ENCODE results near the gene OR14K1.
"Not testable (repeated sequence)": the region's sequence is repeated elsewhere in the genome, so short reads cannot be mapped to it uniquely, and the experiment has no call there.

Gene OR14K1, protein sequence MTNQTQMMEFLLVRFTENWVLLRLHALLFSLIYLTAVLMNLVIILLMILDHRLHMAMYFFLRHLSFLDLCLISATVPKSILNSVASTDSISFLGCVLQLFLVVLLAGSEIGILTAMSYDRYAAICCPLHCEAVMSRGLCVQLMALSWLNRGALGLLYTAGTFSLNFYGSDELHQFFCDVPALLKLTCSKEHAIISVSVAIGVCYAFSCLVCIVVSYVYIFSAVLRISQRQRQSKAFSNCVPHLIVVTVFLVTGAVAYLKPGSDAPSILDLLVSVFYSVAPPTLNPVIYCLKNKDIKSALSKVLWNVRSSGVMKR

GRCh38 chr1:247738315-247738714, at the start of gene OR14K1:
OR14K1 (plus strand) TSS chr1:247738615; CDS start chr1:247738615, 0 bp downstream.
- no peak for DNase-seq

- DNase-seq: no peak
Measured at GRCh38 chr1:247701338-247701737, 37.1 kb upstream of the OR14K1 start.

DNA sequence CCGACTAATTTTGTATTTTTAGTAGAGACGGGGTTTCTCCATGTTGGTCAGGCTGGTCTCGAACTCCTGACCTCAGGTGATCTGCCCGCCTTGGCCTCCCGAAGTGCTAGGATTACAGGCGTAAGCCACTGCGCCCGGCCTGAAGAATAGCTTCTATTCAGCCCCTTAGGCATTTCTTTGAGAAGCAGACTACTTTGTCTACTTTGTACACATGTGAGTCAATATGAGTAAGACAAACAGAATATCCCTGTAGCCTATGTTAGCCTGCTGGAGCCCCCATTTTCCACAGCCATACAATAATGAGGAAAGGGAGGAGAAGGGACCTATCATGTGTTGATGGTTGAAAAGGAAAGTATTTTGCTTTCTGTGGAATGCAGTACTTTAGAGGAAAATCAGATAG, 27.7 kb upstream of the OR14K1 start:
- DNase-seq: not testable (repeated sequence)

DNA sequence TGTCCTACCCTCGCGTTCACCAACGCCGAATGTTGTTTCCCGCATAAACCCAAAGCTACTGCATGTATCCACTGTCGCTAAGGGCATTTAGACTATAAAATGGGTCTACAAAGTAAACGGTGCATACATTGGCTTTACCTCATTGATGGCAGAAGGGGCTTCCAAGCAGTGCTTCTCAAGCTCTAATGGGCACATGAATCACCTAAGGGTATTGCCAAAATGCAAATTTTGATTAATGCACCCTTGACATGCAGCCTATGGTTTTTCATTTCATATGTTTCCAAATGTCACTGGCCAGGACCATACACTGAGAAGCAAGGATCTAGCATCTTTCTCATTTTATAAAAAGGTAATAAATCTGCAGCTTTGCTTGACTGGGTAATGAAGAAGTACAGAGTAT, 24.7 kb upstream of the OR14K1 start:
- no peak for DNase-seq

DNA sequence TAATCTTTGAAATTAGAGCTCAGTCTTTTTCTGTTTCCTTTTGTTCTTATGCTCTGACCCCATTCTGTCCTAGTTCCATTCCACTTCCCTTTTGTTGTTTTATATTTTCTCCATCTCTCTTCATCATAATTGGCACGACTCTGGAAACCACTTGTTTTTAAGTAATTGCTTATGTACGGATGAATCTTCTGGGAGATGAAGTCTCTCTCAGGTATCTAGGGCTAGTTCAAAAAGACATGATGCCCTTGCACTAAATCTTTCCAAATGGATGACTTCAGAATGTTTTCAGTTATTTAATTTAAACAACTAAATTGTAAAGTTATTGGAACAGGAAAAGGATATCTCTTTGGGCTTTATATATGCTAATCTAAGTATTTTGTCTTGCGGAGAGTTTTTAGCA, 21.9 kb upstream of the OR14K1 start, which contains the start of gene OR6F1:
TSS of gene OR6F1 (minus strand) at position 101 of the 400 bp plus-strand sequence. CDS start 3,891 bp downstream, outside the sequence.
- no peak for DNase-seq

DNA sequence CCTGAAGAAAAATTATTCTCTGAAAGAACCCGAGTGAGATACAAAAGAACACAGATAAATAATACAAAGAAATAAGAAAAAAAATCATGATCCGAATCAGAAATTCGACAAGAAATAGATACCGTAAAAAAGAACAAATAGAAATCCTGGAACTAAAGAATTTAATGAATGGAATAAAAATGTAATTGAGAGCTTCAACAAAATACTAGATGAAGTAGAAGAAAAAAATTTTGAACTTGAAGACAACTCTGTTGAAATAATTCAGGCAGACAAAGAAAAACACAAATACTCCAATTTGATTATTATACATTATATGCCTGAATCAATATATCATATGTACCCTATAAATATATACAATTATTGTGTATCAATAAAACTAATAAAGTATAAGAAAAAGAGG, 17.2 kb upstream of the OR14K1 start:
- DNase-seq: no peak

DNA sequence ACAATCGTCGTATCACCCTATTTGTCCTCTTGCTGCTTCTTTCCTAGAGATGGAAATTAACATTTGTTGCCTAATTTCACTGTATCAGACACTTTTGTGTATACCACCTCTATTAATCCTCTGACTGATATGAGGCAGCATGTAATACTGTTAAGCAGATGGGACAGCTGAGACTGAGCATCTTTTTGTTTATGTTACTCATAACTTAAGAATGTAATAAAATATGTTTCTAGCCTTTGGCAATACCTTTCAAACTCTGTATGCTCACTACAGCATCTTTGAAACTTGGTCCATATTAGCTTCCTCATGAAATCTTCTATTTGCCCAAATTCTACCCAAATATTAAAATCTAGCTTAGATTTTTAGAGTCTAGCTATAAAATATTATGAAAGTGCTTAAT, 2.3 kb downstream of the OR14K1 start:
- no peak for DNase-seq

DNA sequence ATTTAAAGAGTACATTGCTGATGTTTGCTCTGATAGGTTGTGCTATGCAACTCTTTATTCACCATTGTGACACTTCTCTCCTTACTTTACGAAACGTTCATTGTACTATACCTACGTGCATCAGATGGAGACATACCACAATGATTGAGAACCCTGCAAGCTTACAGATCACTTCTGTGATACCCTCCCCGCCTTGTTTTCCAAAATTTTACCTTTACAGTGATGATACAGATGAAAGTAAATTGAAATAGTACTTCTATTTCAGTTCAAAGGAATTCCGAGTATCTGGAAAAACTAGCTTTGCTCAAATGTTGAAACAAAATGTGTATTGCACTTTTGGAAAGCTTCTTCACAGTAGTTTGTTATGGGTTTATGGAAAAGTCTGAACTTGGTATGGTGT, 3.3 kb downstream of the OR14K1 start:
- no peak for DNase-seq

GRCh38 chr1:247742215-247742760, 3.9 kb downstream of the OR14K1 start:
- DNase-seq: not testable (repeated sequence)

- no peak for DNase-seq
Measured at GRCh38 chr1:247746391-247746935, 8.0 kb downstream of the OR14K1 start.

DNA sequence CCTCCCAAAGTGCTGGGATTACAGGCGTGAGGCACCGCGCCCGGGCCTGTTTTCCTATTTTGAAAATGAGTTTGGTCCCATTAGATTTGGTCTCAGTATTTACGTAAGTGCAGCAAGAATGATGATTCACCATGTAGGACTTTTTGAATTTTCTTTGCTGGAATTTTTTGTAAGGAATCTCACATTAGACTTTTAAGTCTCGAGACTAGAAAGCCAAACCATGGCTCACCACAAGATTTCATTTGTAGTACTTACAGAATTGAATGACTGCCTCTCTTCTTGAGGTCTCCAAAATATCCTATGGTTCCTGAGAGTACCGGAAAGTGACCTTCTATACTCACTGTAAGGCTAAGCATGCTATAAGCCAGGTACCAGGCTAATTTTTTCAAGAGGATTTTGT, 9.2 kb downstream of the OR14K1 start:
- no peak for DNase-seq

DNA sequence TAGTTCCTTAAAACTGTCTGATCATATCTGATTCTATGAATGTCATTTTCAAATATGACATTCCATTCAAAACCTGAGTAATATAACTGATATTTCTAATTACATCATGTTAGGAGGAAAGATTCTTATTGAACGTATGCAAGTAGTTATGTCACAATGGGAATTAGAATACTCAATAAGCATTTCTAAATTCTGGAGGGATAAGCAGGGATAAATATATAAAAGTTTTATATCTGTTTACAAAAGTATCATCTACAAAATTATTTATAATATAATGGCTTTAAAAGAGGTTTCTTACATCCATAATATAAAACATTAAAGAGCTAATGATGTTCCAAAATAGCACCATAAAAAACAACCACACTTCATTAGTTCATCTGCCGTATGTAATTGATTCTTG, 9.6 kb downstream of the OR14K1 start, which contains the start of gene OR14A2:
TSS of gene OR14A2 (minus strand) at position 101 of the 400 bp plus-strand sequence.
- DNase-seq: no peak

DNA sequence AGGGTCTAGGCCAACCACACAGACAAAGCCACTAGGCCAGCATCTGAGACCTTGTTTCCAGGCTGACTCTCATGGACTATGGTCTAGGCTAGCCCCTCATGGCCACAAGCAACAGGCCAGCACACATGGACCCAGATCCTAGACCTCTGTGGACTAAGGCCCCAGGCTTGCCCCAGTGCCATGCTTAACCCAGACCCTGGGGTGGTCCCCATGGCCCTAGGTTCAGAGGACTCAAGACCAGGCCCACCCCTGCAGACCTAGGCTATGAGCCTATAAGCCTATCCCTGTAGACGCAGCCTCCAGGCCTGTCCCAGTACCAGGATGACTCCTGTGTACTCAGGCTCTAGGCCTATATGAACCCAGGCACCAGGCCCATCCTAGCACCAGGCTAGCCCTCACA, 11.5 kb downstream of the OR14K1 start:
- no peak for DNase-seq

GRCh38 chr1:247754311-247754710, 15.9 kb downstream of the OR14K1 start:
- DNase-seq: not testable (repeated sequence)

GRCh38 chr1:247760456-247760855, 22.0 kb downstream of the OR14K1 start, which contains the start of gene OR1C1:
OR1C1 (minus strand) TSS chr1:247760556; CDS start chr1:247758406, 2,150 bp downstream.
- DNase-seq: no peak

DNA sequence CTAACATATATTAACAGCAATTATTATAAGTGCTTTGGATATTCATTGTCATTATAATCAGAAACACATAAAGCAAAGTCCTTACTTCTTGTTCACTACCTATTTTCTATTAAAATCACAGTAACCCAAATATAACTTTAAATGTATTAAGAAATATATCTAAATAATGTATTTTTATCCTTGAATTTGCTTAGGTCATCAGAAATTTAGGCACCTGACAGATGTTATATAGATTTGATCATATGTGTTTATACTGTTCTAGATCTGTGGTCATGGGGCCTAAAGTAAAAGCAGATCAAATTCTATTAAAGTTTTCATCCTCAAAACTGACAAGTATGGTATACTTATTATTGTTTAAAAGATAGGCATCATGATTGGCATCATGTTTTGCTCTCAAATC, 31.2 kb downstream of the OR14K1 start:
- no peak for DNase-seq

Data from NCI-H1694 (cell line).